IPS-18a (cell line): ENCODE measurements around the gene SIGLEC9.

ENCODE experiments used
- H3K27ac ChIP-seq: one replicate; pipeline ENCODE4 v1.5.1; 2013; ENCODE audit warnings: low read length
- H3K27me3 ChIP-seq: one replicate; pipeline ENCODE4 v1.6.1; 2013; ENCODE audit warnings: mild to moderate bottlenecking, low read length; ENCODE audit not compliant: control insufficient read depth, insufficient read depth
- H3K36me3 ChIP-seq: one replicate; pipeline ENCODE4 v1.6.1; 2013; ENCODE audit warnings: low read depth, low read length; ENCODE audit not compliant: control insufficient read depth
- H3K4me1 ChIP-seq: one replicate; pipeline ENCODE4 v1.6.1; 2013; ENCODE audit warnings: low read depth, low read length; ENCODE audit not compliant: control insufficient read depth
- H3K4me3 ChIP-seq: one replicate; pipeline ENCODE4 v1.5.1; 2013; ENCODE audit warnings: low read length
- H3K9ac ChIP-seq: one replicate; pipeline ENCODE4 v1.6.1; 2013; ENCODE audit warnings: mild to moderate bottlenecking, low read length, moderate library complexity
- H3K9me3 ChIP-seq: one replicate; pipeline ENCODE4 v1.6.1; 2013; ENCODE audit warnings: low read depth, low read length; ENCODE audit not compliant: control insufficient read depth

SIGLEC9 gene

DNA sequence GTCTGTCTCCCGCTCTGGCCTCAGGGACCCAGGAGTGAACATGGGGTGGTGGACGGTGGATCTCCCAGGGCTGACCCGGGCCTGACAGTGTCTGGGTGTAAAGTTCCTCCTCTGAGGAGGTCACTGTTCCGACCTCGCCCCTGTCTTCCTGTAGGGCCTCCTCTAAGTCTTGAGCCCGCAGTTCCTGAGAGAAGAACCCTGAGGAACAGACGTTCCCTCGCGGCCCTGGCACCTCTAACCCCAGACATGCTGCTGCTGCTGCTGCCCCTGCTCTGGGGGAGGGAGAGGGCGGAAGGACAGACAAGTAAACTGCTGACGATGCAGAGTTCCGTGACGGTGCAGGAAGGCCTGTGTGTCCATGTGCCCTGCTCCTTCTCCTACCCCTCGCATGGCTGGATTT lies at the start of gene SIGLEC9:
SIGLEC9 (plus strand) TSS at position 178 of the 400 bp plus-strand sequence; CDS start at position 247, 69 bp downstream.
- no peaks in the 10 kb centered on the region for H3K4me1 ChIP-seq
- H3K9me3 ChIP-seq: no peaks in the 10 kb centered on the region
- no peaks in the 10 kb centered on the region for H3K36me3 ChIP-seq
- no peaks in the 10 kb centered on the region for H3K27me3 ChIP-seq
- no peak within 1 kb of the TSS for H3K27ac ChIP-seq
- H3K9ac ChIP-seq: no peak within 1 kb of the TSS
- no peak within 1 kb of the TSS for H3K4me3 ChIP-seq

- H3K4me3 ChIP-seq: no peak overlapping the region
- H3K36me3 ChIP-seq: no peaks in the 10 kb centered on the region
- H3K27ac ChIP-seq: no peak overlapping the region
- no peaks in the 10 kb centered on the region for H3K9me3 ChIP-seq
- H3K9ac ChIP-seq: no peak overlapping the region
- peaks cover 9% of the 10 kb centered on the region for H3K4me1 ChIP-seq
- no peaks in the 10 kb centered on the region for H3K27me3 ChIP-seq
Observed at GRCh38 chr19:51075998-51076397, 48.7 kb upstream of the SIGLEC9 start.

- Histone ChIP-seq H3K36me3 (no peaks in the 10 kb centered on the region), H3K9me3 (no peaks in the 10 kb centered on the region), H3K4me1 (peaks cover 9% of the 10 kb centered on the region), H3K27ac (no peak overlapping the region), H3K4me3 (no peak overlapping the region), H3K9ac (no peak overlapping the region), H3K27me3 (no peaks in the 10 kb centered on the region)
Observed at GRCh38 chr19:51076631-51077213, 48.0 kb upstream of the SIGLEC9 start.

DNA sequence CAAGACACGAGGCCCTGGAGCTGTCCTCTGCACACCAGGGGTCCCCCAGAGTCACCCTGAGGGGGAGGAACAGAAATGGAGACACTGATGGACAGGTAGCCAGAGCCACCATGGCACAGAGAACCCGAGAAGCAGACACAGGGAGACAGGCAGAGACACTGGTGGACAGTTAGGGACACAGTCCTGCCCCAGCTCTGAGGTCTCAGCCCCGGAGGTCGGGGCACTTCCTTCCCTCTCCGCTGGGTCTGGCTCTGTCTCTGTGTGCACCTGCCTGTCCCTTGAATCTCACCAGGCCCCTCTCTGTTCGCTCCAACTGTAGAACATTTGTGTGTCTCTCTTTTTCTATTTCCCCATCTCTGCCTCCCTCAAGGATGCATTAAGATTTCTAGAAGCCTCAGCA lies 46.6 kb upstream of the SIGLEC9 start:
- no peaks in the 10 kb centered on the region for H3K9me3 ChIP-seq
- no peak overlapping the region for H3K27ac ChIP-seq
- H3K9ac ChIP-seq: no peak overlapping the region
- no peaks in the 10 kb centered on the region for H3K27me3 ChIP-seq
- peaks cover 9% of the 10 kb centered on the region for H3K4me1 ChIP-seq
- H3K4me3 ChIP-seq: no peak overlapping the region
- H3K36me3 ChIP-seq: no peaks in the 10 kb centered on the region

GRCh38 chr19:51078731-51079130 lies 46.0 kb upstream of the SIGLEC9 start:
- Histone ChIP-seq H3K9ac (no peak overlapping the region), H3K4me1 (peaks cover 9% of the 10 kb centered on the region), H3K27ac (no peak overlapping the region), H3K9me3 (no peaks in the 10 kb centered on the region), H3K4me3 (no peak overlapping the region), H3K27me3 (no peaks in the 10 kb centered on the region), H3K36me3 (no peaks in the 10 kb centered on the region)

DNA sequence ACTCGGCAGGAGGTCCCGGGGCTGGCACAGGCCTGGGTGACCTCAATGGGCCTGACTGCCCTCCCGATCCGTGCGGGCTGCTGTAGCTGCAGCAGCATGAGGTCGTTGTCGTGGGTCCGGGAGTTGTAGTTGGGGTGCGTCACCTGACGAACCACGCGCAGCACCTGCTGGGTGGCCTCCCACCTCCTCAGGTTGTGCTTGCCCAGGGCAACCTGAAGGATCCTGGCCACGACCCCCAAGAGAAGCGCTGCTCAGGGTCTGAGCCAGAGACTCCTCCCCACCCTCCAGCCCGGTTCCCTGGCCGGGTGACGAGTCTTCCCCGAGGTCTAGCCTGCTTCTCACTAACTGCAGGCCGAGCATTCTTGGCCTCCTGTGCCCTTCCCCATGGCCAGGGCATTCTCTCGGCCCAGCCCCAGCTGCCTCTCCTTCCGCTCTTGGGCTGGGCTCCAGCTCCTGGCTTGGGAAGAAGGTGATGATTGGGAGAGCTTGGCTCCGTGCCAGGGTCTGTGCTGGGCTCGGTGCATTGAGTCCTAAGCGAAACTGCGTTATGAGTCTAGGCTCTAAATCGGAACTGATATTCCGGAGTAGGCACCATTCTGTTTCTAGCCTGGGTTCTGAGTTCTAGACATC lies 45.1 kb upstream of the SIGLEC9 start:
- peaks cover 9% of the 10 kb centered on the region for H3K4me1 ChIP-seq
- no peaks in the 10 kb centered on the region for H3K36me3 ChIP-seq
- no peak overlapping the region for H3K27ac ChIP-seq
- H3K4me3 ChIP-seq: no peak overlapping the region
- H3K9ac ChIP-seq: no peak overlapping the region
- no peaks in the 10 kb centered on the region for H3K9me3 ChIP-seq
- no peaks in the 10 kb centered on the region for H3K27me3 ChIP-seq

GRCh38 chr19:51081476-51081875 lies 43.2 kb upstream of the SIGLEC9 start:
- Histone ChIP-seq H3K4me3 (no peak overlapping the region), H3K36me3 (no peaks in the 10 kb centered on the region), H3K9ac (no peak overlapping the region), H3K27ac (no peak overlapping the region), H3K9me3 (no peaks in the 10 kb centered on the region), H3K27me3 (no peaks in the 10 kb centered on the region), H3K4me1 (peaks cover 4% of the 10 kb centered on the region)

GRCh38 chr19:51082611-51083010 lies 42.1 kb upstream of the SIGLEC9 start, which contains the start of gene KLK14:
Gene KLK14 (minus strand): TSS chr19:51082887. CDS start chr19:51082614, 273 bp downstream.
- Histone ChIP-seq H3K9me3 (no peaks in the 10 kb centered on the region), H3K9ac (no peak within 1 kb of the TSS), H3K36me3 (no peaks in the 10 kb centered on the region), H3K4me3 (no peak within 1 kb of the TSS), H3K27me3 (no peaks in the 10 kb centered on the region), H3K27ac (no peak within 1 kb of the TSS), H3K4me1 (no peaks in the 10 kb centered on the region)

DNA sequence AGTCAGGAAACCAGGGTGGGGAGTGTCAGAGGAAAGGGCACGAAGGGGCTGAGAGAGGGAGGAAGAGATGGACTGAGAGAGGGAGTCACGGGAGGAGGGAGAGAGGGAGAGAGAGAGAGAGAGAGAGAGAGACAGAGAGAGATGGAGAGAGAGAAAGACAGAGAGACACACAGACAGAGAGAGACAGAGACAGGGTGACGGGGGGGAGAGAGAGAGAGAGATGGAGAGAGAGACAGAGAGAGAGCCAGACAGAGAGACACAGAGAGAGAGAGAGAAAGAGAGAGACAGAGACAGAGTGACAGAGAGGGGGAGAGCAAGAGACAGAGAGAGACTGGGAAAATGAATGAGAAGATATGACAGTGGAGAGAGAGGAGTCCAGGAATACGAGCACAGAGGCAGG lies 41.5 kb upstream of the SIGLEC9 start:
- no peak overlapping the region for H3K4me3 ChIP-seq
- no peaks in the 10 kb centered on the region for H3K36me3 ChIP-seq
- no peaks in the 10 kb centered on the region for H3K27me3 ChIP-seq
- H3K4me1 ChIP-seq: no peaks in the 10 kb centered on the region
- H3K9me3 ChIP-seq: no peaks in the 10 kb centered on the region
- H3K9ac ChIP-seq: no peak overlapping the region
- no peak overlapping the region for H3K27ac ChIP-seq

DNA sequence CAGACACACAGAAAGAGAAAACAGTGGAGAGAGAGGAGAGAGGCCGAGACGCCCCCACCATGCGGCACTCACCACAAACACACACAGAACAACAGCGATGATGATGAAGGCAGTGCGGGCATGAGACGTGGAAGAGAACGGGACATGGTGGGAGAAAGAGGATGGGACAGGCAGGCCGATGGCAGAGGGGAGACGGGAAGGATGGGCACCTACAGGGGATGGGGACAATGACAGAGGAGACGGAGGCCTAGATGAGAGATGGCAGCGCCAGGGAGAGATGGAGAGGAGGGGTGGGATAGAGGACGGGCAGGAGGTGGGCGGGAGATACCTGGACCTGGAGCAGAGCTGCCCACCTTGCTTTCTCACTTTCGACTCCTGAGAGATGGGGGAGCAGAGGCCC lies 40.9 kb upstream of the SIGLEC9 start:
- Histone ChIP-seq H3K27me3 (no peaks in the 10 kb centered on the region), H3K4me1 (no peaks in the 10 kb centered on the region), H3K9ac (no peak overlapping the region), H3K4me3 (no peak overlapping the region), H3K27ac (no peak overlapping the region), H3K36me3 (no peaks in the 10 kb centered on the region), H3K9me3 (no peaks in the 10 kb centered on the region)

DNA sequence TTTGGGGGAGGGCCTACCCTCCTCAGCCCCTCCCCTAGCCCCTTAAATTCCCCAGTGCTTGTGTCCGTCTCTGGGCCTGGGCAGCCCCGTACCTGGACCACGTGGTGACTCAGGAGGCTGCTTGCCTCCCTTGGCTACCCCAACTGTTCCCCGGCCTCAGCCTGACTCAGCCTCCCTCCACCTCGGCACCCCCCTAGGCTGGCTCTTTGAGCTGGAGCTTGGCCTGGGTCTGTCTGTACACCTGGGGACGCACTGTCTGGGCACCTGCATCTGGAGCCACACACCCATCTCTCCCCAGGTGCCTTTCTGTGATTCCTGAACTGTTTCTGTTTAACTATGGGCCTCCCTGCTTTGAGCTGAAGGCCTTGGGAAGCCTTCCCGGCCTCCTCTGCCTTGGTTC lies 40.2 kb upstream of the SIGLEC9 start:
- H3K4me1 ChIP-seq: no peaks in the 10 kb centered on the region
- H3K4me3 ChIP-seq: no peak overlapping the region
- no peaks in the 10 kb centered on the region for H3K9me3 ChIP-seq
- H3K27ac ChIP-seq: no peak overlapping the region
- H3K9ac ChIP-seq: no peak overlapping the region
- H3K27me3 ChIP-seq: no peaks in the 10 kb centered on the region
- H3K36me3 ChIP-seq: no peaks in the 10 kb centered on the region
